Measurements from ENCODE around the gene SSR2.

DNA sequence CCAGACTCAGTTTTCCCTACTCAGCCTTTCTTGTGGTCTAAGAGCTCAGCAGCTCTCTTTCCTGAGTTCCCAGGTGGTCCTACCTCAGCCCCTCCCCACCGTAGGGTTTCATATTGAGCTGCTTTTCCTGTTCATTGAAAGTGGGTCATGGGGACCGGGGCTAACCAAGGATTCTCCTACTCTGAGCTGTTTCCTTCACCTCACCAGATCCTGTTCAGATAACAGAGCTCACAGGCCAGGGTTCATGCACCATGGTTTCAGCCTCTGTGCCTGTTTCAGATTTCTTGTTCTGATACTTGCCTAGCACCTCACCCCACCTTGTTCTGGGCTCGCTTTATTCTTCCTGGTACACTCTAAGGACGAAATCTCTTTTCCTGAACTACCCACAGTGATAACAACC, 24.3 kb upstream of the SSR2 start:
- no peak for TF ChIP-seq POLR2AphosphoS5 (IDR thresholded peaks at IDR 0.05; ENCODE audit: low read depth, low read length)
- TF ChIP-seq POLR2A (IDR thresholded peaks at IDR 0.05; ENCODE audit: low read depth, low read length) = no peak
